RPMI8226 (cell line): ENCODE data around the gene CUZD1.

Source experiments
- DNase-seq: peaks from one replicate; pipeline ENCODE4 v3.0.0-alpha.2; 2015

CUZD1 gene

GRCh38 chr10:122802282-122802681, 43.4 kb downstream of the CUZD1 start:
- no peak for DNase-seq

- no peak for DNase-seq
These were observed 46.9 kb downstream of the CUZD1 start for GRCh38 chr10:122798704-122799231.

DNA sequence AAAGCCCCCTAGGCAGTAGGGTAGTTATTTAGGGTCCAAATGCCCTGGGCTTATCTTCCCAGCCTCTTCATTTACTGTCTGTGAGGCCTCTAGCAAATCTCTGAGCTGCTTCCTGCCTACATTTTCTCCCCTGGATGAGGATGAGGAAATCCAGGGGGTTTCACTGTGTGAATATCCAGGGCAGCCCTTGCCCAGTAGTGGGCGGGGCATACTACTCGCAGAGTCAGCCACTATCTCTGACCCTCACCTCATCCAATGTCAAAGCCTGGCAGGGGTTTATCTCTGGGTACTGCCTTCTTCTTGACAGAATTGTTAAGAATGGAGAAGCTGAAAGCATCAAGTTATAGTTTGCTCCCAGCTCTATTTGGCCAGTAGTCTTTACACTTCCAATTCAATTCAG, 48.9 kb downstream of the CUZD1 start:
- no peak for DNase-seq

- DNase-seq = no peak
These were observed 49.7 kb downstream of the CUZD1 start for GRCh38 chr10:122795924-122796323.

DNA sequence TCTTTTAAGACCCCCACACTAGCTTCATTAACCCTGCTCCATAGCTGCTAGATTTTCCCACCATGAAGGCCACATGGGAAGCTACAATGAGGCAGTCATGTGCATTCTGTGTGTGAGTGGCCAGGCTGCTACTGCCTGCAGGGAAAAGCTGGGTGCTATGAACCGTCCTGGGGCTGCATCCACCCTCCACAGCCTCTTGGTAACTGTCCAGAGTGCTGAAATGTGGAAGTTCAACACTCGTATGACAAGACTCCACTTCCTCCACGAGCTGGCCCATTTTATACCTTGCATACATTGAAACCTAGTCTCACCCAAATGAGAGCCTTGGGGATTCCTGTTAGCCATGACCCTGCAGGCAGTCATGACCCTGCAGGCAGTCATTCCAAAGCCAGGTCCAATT, 59.4 kb downstream of the CUZD1 start:
- DNase-seq = peak; percentile 49

DNA sequence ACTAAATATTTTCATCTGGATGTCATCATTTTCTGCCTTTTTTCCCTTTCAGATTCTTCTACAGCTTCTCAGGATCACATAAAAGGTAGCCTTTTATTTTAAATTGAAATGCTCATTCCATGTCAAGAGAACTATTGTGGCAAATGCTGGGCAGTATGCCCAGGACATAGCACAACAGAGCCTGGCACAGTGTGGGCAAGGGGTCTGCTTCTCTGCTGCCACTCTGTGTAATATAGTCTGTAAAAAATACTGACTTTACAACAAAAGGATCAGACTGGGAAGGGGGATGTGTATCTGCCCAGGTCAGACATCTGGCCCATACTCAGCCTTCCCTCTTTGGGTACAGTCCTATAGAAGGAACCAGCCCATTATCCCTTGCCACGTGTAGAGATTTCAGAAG, 62.7 kb downstream of the CUZD1 start:
- DNase-seq = no peak
